Activated CD8-positive, alpha-beta memory T cell treated with anti-CD3 and anti-CD28 coated beads, Interleukin-2, amount 50 U/mL, for 4 hours (primary cell): ENCODE results near the gene CD163.
"Not testable (repeated sequence)": the region's sequence is repeated elsewhere in the genome, so short reads cannot be mapped to it uniquely, and the experiment has no call there.

Experiments
- DNase-seq: peaks from one replicate; pipeline ENCODE4 v3.0.0-alpha.2; 2020

The CD163 gene

DNA sequence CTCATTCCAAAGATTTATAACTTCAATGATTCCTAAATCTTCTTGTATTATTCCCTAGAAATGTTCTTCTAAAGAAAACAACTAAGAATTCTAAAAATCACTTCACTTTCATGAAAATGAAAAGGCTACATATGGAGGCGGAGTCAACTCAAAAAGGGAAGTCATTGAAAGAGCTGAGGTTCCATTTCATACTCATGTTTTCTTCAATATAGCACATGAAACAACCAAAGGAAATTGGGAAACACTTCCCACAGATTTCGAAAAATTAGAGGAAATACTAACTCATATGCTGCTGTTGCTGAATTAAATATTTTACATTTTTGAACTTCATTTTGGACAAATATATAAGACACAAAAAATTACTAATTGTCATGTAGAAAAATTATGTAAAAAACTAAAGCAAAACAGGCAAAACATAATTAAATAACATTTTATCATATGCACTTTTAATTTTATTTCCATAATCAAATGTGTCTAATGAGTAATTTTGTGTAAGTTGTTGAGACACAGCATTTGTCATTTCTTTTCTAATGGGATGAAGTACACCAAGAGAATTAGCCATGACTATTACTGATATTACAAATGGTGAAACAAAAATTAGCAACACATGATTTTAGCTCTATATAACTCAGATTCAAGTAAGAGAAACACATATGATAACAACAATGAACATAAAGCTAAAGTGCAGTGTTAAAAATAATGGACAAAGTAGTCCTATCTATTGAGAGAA is at the start of gene CD163:
Gene CD163 (minus strand): TSS at position 92 of the 730 bp plus-strand sequence. CDS start 87 bp downstream, at position 5.
- DNase-seq, result no peak

DNA sequence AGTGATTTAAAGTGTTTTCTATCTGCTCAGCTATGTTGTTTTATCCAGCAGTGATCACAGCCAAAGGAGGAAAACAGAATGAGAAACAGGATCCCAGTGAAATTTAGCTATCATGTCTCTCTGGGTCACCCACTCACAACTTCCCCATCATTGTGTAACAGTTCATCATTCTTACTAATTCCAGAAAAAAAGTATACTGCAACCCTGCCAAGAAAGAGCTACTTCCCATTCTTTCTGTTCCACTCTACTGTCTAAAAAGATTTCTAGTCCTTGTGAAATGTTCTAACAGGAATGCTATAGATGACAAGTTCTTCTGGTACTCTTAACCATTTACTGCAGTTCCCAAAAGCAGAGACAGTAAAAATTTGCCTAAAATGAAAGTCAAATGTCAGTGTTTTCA is 39.2 kb upstream of the CD163 start:
- no peak for DNase-seq

DNA sequence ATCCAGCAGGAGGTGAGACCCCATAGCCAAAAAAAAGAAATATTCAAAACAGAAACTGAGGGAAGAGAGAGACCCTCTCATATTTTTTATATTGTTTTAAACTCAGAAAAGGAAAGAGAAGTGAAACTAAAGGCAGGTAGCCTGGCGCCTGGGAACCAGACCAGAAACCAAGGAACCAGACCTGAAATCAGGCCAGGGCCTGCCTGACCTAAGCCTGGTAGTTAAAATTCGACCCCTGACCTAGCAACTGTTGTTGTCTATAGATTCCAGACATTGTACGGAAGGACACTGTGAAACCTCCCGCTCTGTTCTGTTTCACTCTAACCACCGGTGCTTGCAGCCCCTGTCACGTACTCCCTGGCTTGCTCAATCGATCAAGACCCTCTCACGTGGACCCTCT is 38.5 kb upstream of the CD163 start:
- DNase-seq, result no peak

GRCh38 chr12:7514416-7514815 is 10.8 kb upstream of the CD163 start:
- DNase-seq, result no peak

DNA sequence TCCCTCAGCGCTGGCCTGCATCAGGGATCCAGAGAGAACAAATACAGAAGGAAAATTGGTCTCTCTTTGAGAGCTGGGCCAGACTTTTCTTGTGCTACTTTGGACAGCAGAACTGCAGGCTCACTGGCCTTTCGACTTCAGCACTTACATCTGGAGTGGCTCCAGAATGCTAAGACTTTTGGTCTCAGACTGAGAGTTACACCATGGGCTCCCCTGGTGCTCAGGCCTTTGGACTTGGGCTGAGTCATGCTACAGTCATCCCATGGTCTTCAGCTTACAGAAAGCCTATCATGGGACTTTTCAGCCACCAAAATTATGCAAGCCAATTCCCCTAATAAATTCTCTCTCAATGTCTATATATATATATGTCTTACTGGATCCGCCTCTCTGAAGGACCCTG is 9.0 kb upstream of the CD163 start:
- no peak for DNase-seq

DNA sequence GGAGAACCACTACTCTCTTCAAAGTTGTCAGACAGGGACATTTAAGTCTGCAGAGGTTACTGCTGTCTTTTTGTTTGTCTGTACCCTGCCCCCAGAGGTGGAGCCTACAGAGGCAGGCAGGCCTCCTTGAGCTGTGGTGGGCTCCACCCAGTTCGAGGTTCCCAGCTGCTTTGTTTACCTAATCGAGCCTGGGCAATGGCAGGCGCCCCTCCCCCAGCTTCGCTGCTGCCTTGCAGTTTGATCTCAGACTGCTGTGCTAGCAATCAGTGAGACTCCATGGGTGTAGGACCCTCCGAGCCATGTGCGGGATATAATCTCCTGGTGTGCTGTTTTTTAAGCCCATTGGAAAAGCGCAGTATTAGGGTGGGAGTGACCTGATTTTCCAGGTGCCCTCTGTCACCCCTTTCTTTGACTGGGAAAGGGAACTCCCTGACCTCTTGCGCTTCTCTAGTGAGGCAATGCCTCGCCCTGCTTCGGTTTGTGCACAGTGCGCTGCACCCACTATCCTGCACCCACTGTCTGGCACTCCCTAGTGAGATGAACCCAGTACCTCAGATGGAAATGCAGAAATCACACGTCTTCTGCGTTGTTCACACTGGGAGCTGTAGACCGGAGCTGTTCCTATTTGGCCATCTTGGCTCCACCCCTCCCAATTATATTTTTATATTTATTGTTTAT is 6.4 kb upstream of the CD163 start:
- DNase-seq, result not testable (repeated sequence)

DNA sequence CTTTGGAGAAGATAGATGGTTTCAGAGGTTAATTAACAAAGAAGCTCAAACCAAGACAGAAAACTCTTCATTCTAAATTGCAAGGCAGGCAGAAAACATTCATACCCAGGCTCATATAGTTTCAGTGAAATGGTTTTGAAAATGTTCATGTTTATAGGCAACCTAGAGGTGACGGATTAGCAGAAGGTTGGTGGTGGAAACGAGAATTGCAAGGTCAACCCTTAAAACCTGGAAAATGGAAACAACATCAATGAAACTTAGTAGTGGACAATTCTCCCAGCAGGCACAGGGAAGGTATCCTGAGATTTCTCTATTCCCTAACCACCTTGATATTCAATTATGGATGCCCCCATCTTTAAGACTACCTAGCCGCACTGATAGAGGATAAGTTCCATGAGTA is 965 bp downstream of the CD163 start:
- DNase-seq, result no peak

- no peak for DNase-seq
These were observed 2.5 kb downstream of the CD163 start for GRCh38 chr12:7501031-7501588.

- no peak for DNase-seq
These were observed 3.9 kb downstream of the CD163 start for GRCh38 chr12:7499636-7500035.

- no peak for DNase-seq
These were observed 4.8 kb downstream of the CD163 start for GRCh38 chr12:7498809-7499208.

GRCh38 chr12:7497661-7498060 is 5.9 kb downstream of the CD163 start:
- no peak for DNase-seq

- no peak for DNase-seq
These were observed 7.1 kb downstream of the CD163 start for GRCh38 chr12:7496451-7496850.

DNA sequence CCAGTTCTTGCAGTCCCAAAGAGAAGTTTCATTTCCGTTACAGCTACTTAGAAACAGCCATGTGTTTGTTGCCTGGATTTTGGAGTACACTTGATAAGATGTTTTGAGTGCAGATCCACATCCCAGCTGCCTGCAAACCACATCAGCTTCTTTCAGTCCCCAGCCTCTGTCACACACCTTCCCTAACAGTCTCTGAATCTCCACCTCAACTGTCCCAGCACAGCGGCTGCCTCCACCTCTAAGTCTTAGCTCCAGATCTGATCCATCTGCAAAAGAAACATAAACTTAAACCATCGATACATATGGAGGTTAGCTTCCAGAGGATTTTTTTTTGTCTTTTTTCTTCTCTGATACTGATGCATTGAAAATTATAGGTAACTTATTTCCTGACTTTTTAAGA is 8.4 kb downstream of the CD163 start:
- DNase-seq, result no peak

DNA sequence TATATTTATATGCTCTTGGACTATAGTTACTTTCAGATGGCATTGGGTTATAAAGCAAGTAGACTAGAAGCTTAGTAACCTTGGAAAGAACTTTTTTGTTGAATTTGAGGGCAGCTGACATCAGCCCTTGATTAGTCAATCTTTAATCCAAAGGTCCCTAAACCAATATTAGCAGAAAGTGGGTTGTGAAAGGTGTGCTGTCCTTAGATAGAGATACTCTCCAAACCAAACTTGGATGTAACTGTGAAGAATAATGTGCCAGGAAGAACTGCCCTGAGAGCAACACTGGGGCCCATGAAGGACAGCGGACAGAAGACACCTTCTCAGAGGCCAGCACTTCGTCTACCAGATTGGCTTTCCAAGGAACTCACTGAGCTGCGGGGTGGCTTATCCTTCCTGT is 10.6 kb downstream of the CD163 start:
- DNase-seq, result no peak

DNA sequence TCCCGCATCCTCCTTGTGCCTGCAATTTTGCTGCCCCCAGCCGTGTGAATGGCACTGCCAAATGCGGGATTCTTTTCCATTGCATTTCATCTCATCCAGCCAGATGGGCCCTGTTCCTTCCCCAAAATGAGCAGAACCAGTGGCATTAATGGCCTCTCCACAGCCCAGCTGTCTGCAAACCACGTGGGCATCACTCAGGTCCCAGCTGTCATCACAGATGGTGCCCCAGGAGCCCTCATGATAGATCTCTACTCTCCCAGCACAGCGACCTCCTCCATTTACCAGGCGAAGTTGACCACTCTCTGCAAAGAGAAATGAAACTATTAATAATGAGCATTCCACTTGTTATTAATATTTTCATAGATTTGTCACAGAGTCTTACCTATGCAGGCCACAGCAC is 17.1 kb downstream of the CD163 start:
- no peak for DNase-seq

DNA sequence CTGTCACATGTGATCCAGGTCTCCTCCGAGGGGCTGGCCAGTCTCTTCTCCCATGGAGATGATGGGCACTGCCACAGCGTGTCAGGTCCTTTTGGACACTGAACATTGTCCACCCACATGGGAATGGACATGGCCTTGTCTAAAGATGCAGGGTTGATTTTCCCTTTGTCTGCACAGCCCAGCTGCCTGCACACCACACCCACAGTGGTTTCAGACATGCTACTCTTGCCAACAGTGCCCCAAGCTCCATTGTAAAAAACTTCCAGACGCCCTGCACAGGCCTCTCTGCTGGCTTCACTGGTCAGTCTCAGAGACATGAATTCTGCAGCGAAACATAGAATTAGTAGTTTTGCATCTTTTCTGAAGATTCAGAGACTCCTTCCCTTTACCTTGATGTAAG is 18.5 kb downstream of the CD163 start:
- DNase-seq, result no peak

- no peak for DNase-seq
These were observed 20.2 kb downstream of the CD163 start for GRCh38 chr12:7483343-7483742.

- no peak for DNase-seq
These were observed 23.8 kb downstream of the CD163 start for GRCh38 chr12:7479771-7480170.

- DNase-seq, result no peak
These were observed 31.5 kb downstream of the CD163 start for GRCh38 chr12:7472060-7472459.

- DNase-seq, result peak; percentile 61
These were observed 43.0 kb downstream of the CD163 start for GRCh38 chr12:7460375-7461259.

DNA sequence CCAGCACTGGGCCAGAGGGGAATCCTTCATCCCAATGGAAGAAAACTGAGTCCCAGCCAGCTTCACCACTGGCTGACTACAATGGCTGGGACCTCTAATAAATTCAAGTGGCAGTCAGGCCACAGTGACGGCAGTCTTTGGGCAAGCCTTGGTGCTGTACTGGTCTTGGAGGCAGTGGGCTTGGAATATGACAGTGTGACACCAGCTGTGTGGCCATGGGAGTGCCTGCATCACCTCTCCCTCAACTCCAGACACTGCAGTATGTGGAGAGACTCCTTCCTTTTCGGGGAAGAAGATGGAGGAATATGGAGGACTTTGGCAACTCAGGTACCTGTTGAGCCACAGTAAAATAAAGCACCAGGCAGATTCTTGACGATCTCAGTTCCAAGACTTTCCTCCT is 43.6 kb downstream of the CD163 start:
- DNase-seq, result no peak

DNA sequence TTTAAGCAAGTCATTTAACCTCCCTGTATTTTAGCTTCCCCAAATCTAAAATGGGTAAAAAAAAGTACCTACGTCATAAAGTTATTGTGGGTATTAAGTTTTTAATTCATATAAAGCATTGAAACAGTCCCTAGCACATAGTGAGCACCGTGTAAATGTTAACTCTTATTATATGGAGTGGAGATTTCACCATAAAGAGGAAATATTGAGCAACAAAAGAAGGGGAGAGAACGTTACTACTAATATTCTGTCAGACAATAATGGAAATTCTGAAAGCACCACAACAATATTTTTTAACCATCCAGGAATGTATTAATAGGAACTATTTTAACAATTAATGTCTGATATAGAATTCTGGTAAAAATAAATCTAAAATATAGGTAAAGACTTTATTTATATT is 51.8 kb downstream of the CD163 start:
- DNase-seq, result no peak

DNA sequence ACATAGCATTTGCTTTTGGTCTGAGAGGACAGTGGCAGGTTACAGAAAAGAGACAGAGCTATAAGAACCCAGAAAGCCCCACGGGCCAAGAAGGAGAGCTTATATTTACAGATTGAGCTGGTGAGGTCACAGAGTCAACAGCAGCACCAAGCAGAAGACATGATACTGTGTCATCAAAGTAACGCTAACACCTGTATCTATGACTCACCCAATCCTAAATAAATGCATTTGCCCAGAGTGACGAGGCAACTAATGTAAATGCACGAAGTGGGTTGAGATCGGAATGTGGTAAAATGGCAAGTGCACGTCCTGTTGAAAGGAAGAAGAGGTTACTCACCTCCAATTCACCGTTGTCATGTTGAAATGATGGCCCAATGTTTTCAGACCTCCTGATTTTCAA is 52.9 kb downstream of the CD163 start:
- DNase-seq, result no peak
